Neural progenitor cell (in vitro differentiated cells): Measurements from ENCODE around the gene RNF144B. TPM values are rescaled to one million over a fixed set of nuclear protein-coding genes. Genes with fewer than 3 reads are reported as not detected.

Experiments used
- DNase-seq: peaks from one replicate; pipeline ENCODE4 v3.0.0-alpha.2; 2016; ENCODE audit warnings: low spot score
- H2AFZ ChIP-seq: fragments of 200-600 bp; sonication (generic); replicated peaks from 2 replicates; pipeline ENCODE4 v1.6.1; 2016; ENCODE audit warnings: antibody characterized with exemption
- H3F3A ChIP-seq: fragments of 200-600 bp; sonication (generic); 2 replicates; pipeline ENCODE4 v1.6.1; 2016; ENCODE audit warnings: antibody characterized with exemption, low read depth
- H3K27ac ChIP-seq: fragments of 200-600 bp; sonication (generic); 2 replicates; pipeline ENCODE4 v1.5.1; 2016; ENCODE audit warnings: mild to moderate bottlenecking
- H3K27me3 ChIP-seq: fragments of 200-600 bp; sonication (generic); 2 replicates; pipeline ENCODE4 v1.6.1; 2016; ENCODE audit warnings: mild to moderate bottlenecking, moderate library complexity
- H3K36me3 ChIP-seq: fragments of 200-600 bp; sonication (generic); 2 replicates; pipeline ENCODE4 v1.5.1; 2016
- H3K4me1 ChIP-seq: fragments of 200-600 bp; sonication (generic); 2 replicates; pipeline ENCODE4 v1.6.1; 2016; ENCODE audit warnings: mixed run types
- H3K4me2 ChIP-seq: fragments of 200-600 bp; sonication (generic); 2 replicates; pipeline ENCODE4 v1.6.1; 2016
- H3K4me3 ChIP-seq: fragments of 200-600 bp; sonication (generic); 2 replicates; pipeline ENCODE4 v1.5.1; 2016
- H3K79me2 ChIP-seq: fragments of 200-600 bp; sonication (generic); 2 replicates; pipeline ENCODE4 v1.6.1; 2016; ENCODE audit warnings: low read depth
- H3K9ac ChIP-seq: fragments of 200-600 bp; sonication (generic); 2 replicates; pipeline ENCODE4 v1.6.1; 2016
- H3K9me3 ChIP-seq: fragments of 200-600 bp; sonication (generic); 2 replicates; pipeline ENCODE4 v1.5.1; 2016; ENCODE audit warnings: low read depth
- H4K20me1 ChIP-seq: fragments of 200-600 bp; sonication (generic); 2 replicates; pipeline ENCODE4 v1.6.1; 2016; ENCODE audit warnings: low read depth
- H3K27ac Mint-ChIP-seq: 3 replicates; pipeline ENCODE4 v1.8.0; 2021; ENCODE audit warnings: mixed read lengths
- H3K27me3 Mint-ChIP-seq: 2 replicates; pipeline ENCODE4 v1.8.0; 2022; ENCODE audit warnings: low read depth, mild to moderate bottlenecking, inconsistent platforms, moderate library complexity, mixed read lengths; ENCODE audit not compliant: insufficient read depth
- H3K36me3 Mint-ChIP-seq: 3 replicates; pipeline ENCODE4 v1.8.0; 2021; ENCODE audit warnings: mixed read lengths
- H3K4me1 Mint-ChIP-seq: 3 replicates; pipeline ENCODE4 v1.8.0; 2021; ENCODE audit warnings: mixed read lengths
- H3K4me3 Mint-ChIP-seq: 3 replicates; pipeline ENCODE4 v1.8.0; 2021; ENCODE audit warnings: mild to moderate bottlenecking, moderate library complexity, mixed read lengths
- H3K9me3 Mint-ChIP-seq: 3 replicates; pipeline ENCODE4 v1.8.0; 2020; ENCODE audit warnings: mixed read lengths
- CTCF ChIP-seq: fragments of 200-600 bp; sonication (generic); IDR thresholded peaks from 2 replicates; pipeline ENCODE4 v1.5.1; 2017; ENCODE audit warnings: antibody characterized with exemption, mild to moderate bottlenecking
- EZH2 ChIP-seq: fragments of 200-600 bp; sonication (generic); IDR thresholded peaks from 2 replicates; pipeline ENCODE4 v1.6.1; 2017; ENCODE audit warnings: antibody characterized with exemption, mild to moderate bottlenecking, moderate library complexity
- EZH2phosphoT487 ChIP-seq: fragments of 200-600 bp; sonication (generic); IDR thresholded peaks from 2 replicates; pipeline ENCODE4 v1.6.1; 2017; ENCODE audit warnings: antibody characterized with exemption
- total RNA-seq: library from RNA; depleted of rRNA; stranded (reverse); fragments of >200 nt; gene quantifications from 2 replicates; pipeline ENCODE4 v1.2.3, GENCODE V29; 2015; ENCODE audit warnings: low replicate concordance

The RNF144B gene
- total RNA-seq, 1 donor from 2014 or later, result 0.75 TPM

GRCh38 chr6:18371656-18372055 lies 15.5 kb upstream of the RNF144B start:
- no peak for DNase-seq
- H3K9me3 Mint-ChIP-seq, result peaks cover 5% of the 10 kb centered on the region
- Histone ChIP-seq H3K9ac (no peak overlapping the region), H3K9me3 (no peaks in the 10 kb centered on the region), H3K36me3 (no peaks in the 10 kb centered on the region), H3K79me2 (no peaks in the 10 kb centered on the region), H3K4me1 (no peaks in the 10 kb centered on the region), H3K27ac (no peak overlapping the region), H3K4me2 (no peak overlapping the region), H2AFZ (no peak overlapping the region), H3K27me3 (no peaks in the 10 kb centered on the region), H3K4me3 (no peak overlapping the region), H4K20me1 (no peaks in the 10 kb centered on the region), H3F3A (no peaks in the 10 kb centered on the region)
- H3K4me1 Mint-ChIP-seq, result no peaks in the 10 kb centered on the region
- H3K36me3 Mint-ChIP-seq, result no peaks in the 10 kb centered on the region
- H3K27me3 Mint-ChIP-seq, result peaks cover 2% of the 10 kb centered on the region
- TF ChIP-seq EZH2 (no peak), CTCF (no peak), EZH2phosphoT487 (no peak)
- no peak overlapping the region for H3K27ac Mint-ChIP-seq
- no peak overlapping the region for H3K4me3 Mint-ChIP-seq

GRCh38 chr6:18380158-18380836 lies 6.9 kb upstream of the RNF144B start:
- Histone ChIP-seq H3K27me3 (no peaks in the 10 kb centered on the region), H2AFZ (no peak overlapping the region), H3K4me1 (no peaks in the 10 kb centered on the region), H3F3A (no peaks in the 10 kb centered on the region), H3K4me3 (no peak overlapping the region), H3K9ac (no peak overlapping the region), H3K9me3 (no peaks in the 10 kb centered on the region), H3K36me3 (no peaks in the 10 kb centered on the region), H3K27ac (no peak overlapping the region), H4K20me1 (no peaks in the 10 kb centered on the region), H3K4me2 (no peak overlapping the region), H3K79me2 (no peaks in the 10 kb centered on the region)
- TF ChIP-seq CTCF (no peak), EZH2phosphoT487 (no peak), EZH2 (no peak)
- H3K36me3 Mint-ChIP-seq, result no peaks in the 10 kb centered on the region
- no peak for DNase-seq
- H3K27me3 Mint-ChIP-seq, result peaks cover 4% of the 10 kb centered on the region
- no peak overlapping the region for H3K27ac Mint-ChIP-seq
- H3K4me1 Mint-ChIP-seq, result peaks cover 3% of the 10 kb centered on the region
- no peak overlapping the region for H3K4me3 Mint-ChIP-seq
- H3K9me3 Mint-ChIP-seq, result no peaks in the 10 kb centered on the region

GRCh38 chr6:18380851-18381250 lies 6.3 kb upstream of the RNF144B start:
- H3K79me2 ChIP-seq, result no peaks in the 10 kb centered on the region
- no peaks in the 10 kb centered on the region for H4K20me1 ChIP-seq
- no peaks in the 10 kb centered on the region for H3F3A ChIP-seq
- H3K36me3 Mint-ChIP-seq, result no peaks in the 10 kb centered on the region
- H3K9me3 ChIP-seq, result no peaks in the 10 kb centered on the region
- H3K27ac ChIP-seq, result no peak overlapping the region
- H3K4me3 Mint-ChIP-seq, result no peak overlapping the region
- no peaks in the 10 kb centered on the region for H3K27me3 ChIP-seq
- H3K27ac Mint-ChIP-seq, result no peak overlapping the region
- H3K9me3 Mint-ChIP-seq, result no peaks in the 10 kb centered on the region
- H3K4me1 Mint-ChIP-seq, result peaks cover 3% of the 10 kb centered on the region
- H3K27me3 Mint-ChIP-seq, result peaks cover 2% of the 10 kb centered on the region
- no peaks in the 10 kb centered on the region for H3K36me3 ChIP-seq
- H3K4me2 ChIP-seq, result no peak overlapping the region
- no peak for DNase-seq
- H3K4me1 ChIP-seq, result no peaks in the 10 kb centered on the region
- no peak overlapping the region for H3K4me3 ChIP-seq
- H2AFZ ChIP-seq, result no peak overlapping the region
- TF ChIP-seq CTCF (no peak), EZH2 (no peak), EZH2phosphoT487 (no peak)
- no peak overlapping the region for H3K9ac ChIP-seq
